GM21529 (cell line): ENCODE results near the gene ZNF106.

Experiments
- ATAC-seq: cut with Tn5 transposase; IDR thresholded peaks from one replicate; pipeline ENCODE4 v1.9.1; 2021; ENCODE audit not compliant: unreplicated experiment

Gene ZNF106

DNA sequence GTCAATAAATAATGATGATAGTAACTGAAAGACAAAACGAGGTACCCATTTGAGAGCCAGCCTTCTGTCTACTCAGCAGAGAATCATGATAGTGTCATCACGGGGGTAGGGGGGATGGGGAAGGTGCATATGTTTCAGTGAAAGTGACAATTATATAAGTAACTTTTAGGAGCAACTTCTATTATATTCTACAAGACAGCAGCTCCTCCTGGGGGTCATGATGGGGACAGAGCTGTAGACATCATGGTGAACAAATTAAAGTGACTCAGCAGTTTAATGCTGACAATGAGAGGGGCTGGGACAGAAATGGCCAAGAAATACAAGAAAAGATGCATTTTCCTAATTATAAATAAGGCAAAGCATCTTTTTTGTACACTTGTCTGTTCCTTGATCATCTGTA is 119.8 kb downstream of the ZNF106 start:
- ATAC-seq = no peak

DNA sequence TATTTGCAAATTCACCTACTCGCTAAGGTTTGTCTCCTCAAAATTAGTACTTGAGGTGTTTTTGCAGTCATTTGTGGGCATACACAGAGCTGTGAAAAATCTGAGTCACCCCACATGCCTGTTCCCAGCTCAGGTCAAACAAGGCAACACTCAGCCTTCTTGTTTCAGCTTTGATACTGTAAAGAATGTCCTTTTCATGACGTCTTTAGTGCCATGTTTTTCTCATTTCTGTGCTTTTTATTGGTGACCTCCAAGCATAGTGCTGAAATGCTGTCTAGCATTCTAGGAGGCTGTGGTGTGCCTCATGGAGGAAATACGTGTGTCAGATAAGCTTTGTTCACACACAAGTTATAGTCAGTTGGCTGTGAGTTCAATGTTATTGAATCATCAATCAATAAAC is 122.8 kb downstream of the ZNF106 start:
- ATAC-seq = no peak

DNA sequence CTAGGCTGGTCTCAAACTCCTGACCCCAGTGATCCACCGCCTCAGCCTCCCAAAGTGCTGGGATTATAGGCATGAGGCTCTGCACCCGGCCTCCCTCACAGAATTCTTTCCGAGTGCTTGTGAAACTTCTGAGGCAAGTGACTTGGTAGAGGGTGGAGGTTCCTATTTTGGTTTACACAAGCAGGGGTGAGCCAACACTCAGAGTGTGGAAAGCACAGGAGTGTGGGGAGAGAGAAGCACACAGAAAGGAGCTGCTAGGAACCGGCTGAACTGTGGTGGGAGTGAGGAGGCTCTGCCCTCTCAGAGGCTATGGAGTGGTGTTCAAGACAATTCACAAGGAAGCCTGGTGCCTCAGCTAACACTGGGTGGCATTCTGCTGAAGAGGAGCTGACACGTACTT is 123.9 kb downstream of the ZNF106 start:
- no peak for ATAC-seq

DNA sequence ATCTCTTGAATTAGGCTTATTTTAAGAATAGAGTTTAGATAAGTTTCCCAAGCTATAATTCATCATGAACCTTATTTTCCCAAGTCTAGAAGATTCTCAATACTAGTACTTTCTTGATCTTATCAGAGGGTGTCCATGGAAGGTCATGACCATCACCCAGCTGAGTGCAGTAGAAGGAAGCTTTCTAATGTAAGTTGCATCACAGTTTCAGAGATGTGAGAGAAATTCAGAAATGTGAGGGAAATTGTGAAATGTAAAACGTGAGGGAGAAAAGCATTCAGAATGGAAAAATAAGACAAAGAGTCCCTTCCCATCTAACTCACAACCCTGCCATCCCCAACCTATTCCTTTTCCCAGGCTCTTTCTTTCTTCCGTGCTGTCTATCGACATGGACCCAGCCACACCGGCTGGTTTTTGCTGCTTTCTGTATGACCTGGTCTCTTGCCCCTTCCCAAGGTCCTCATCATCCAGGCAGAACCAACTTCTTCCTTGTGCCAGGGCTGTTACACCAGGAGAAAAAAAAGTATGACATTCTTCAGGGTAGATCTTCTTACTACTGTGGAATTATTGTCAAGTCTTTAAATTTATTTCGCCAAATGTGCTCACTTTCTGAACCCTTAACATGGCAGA is 124.9 kb downstream of the ZNF106 start:
- no peak for ATAC-seq

DNA sequence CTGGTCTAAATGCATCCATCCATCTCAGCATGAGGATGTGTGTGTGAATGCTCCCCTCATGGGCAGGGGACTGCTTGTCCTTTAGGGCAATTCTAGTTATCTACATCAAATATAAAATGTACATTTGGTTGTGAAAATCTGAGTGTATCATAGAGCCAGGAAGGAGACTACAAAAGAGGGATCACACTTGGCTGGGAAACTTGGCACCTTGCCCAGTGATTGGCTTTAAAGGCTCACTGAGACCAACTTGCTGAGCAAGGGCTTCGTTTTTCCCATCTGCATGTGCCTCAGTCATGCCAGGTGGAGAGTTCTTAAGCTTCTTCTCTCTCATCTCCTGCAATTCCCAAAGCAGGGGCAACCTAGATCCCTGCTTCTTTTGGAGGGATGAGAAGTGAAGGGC is 126.4 kb downstream of the ZNF106 start:
- no peak for ATAC-seq

DNA sequence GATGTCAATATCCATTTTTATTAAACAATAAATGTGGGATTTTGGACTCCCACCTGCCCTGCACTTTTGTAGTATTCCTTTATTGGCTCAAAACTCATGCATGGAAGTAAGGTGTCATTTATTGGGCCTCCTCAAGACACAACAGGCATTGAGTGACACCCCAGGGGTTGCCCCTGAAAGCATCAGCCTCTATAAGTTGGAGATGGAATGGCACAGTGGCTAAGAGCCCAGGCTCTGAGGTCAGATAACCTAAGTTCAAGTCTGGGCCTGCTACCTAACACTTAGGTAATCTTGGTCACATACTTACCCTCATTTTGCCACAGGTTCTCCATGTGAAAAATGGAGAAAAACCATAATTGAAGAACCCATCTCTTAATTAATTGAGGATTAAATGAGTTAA is 127.0 kb downstream of the ZNF106 start:
- no peak for ATAC-seq

DNA sequence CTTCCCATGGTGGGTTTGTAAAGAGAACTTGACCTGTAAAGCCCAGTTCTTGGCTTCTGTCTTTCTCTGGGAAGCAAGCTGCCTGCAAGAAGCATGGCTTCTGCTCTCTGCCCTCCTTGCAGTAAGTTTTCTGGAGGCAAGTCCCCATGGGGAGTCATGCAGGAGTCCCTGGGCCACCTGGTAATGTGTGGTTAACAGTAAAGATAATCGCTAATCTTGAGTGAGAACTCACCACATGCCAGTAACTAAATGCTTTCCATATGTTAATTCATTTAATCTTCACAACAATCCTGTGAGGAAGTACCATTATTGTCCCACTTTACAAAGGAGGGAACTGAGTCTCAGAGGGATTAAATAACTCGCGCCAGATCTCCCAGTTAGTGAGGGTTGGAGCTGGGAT is 127.5 kb downstream of the ZNF106 start:
- no peak for ATAC-seq
